Osteoblast (primary cell): ENCODE results near the gene IARS2. TPM values are rescaled to one million over a fixed set of nuclear protein-coding genes. Genes with fewer than 3 reads are reported as not detected.

Experiments used
- DNase-seq: peaks from one replicate; pipeline ENCODE4 v3.0.0; 2011; ENCODE audit warnings: low spot score, mixed read lengths; ENCODE audit not compliant: insufficient read length; ENCODE audit errors: missing footprints
- H2AFZ ChIP-seq: 2 replicates; pipeline ENCODE4 v1.6.0; 2011; ENCODE audit warnings: mild to moderate bottlenecking, low read length
- H3K27ac ChIP-seq: 2 replicates; pipeline ENCODE4 v1.5.1; 2011; ENCODE audit warnings: mild to moderate bottlenecking, low read depth, low read length, moderate library complexity
- H3K27me3 ChIP-seq: 2 replicates; pipeline ENCODE4 v1.6.0; 2012; ENCODE audit warnings: mild to moderate bottlenecking, control low read depth, inconsistent platforms, low read length, moderate library complexity; ENCODE audit not compliant: insufficient read depth
- H3K36me3 ChIP-seq: 2 replicates; pipeline ENCODE4 v1.5.1; 2011; ENCODE audit warnings: mild to moderate bottlenecking, low read length, control low read depth, moderate library complexity; ENCODE audit not compliant: insufficient read depth
- H3K4me1 ChIP-seq: 2 replicates; pipeline ENCODE4 v1.5.1; 2011; ENCODE audit warnings: mild to moderate bottlenecking, low read length, control low read depth, moderate library complexity; ENCODE audit not compliant: insufficient read depth
- H3K4me2 ChIP-seq: 2 replicates; pipeline ENCODE4 v1.6.0; 2011; ENCODE audit warnings: mild to moderate bottlenecking, low read length; ENCODE audit not compliant: insufficient read depth
- H3K4me3 ChIP-seq: fragments of 200-600 bp; sonication (generic); 3 replicates; pipeline ENCODE4 v1.5.1; 2012; ENCODE audit warnings: mild to moderate bottlenecking, low read length, inconsistent platforms; ENCODE audit not compliant: insufficient read depth
- H3K79me2 ChIP-seq: 2 replicates; pipeline ENCODE4 v1.6.0; 2012; ENCODE audit warnings: mild to moderate bottlenecking, low read length, control low read depth, inconsistent platforms; ENCODE audit not compliant: insufficient read depth
- H3K9me3 ChIP-seq: 2 replicates; pipeline ENCODE4 v1.5.1; 2011; ENCODE audit warnings: low read depth, low read length, control low read depth
- H4K20me1 ChIP-seq: 2 replicates; pipeline ENCODE4 v1.6.0; 2012; ENCODE audit warnings: mild to moderate bottlenecking, low read length, control low read depth; ENCODE audit not compliant: insufficient read depth
- total RNA-seq: library from RNA; depleted of rRNA; stranded (reverse); fragments of >200 nt; gene quantifications from 2 replicates; pipeline ENCODE4 v1.2.3, GENCODE V29; 2012
- TF ChIP-seq, protein P1 (sequence below): IDR thresholded peaks from 2 replicates; pipeline ENCODE4 v1.5.1; 2011; ENCODE audit warnings: mild to moderate bottlenecking, low read depth, low read length, moderate library complexity; ENCODE audit errors: extremely low read depth

Gene IARS2
- total RNA-seq, 1 donor, result 79.3 TPM

DNA sequence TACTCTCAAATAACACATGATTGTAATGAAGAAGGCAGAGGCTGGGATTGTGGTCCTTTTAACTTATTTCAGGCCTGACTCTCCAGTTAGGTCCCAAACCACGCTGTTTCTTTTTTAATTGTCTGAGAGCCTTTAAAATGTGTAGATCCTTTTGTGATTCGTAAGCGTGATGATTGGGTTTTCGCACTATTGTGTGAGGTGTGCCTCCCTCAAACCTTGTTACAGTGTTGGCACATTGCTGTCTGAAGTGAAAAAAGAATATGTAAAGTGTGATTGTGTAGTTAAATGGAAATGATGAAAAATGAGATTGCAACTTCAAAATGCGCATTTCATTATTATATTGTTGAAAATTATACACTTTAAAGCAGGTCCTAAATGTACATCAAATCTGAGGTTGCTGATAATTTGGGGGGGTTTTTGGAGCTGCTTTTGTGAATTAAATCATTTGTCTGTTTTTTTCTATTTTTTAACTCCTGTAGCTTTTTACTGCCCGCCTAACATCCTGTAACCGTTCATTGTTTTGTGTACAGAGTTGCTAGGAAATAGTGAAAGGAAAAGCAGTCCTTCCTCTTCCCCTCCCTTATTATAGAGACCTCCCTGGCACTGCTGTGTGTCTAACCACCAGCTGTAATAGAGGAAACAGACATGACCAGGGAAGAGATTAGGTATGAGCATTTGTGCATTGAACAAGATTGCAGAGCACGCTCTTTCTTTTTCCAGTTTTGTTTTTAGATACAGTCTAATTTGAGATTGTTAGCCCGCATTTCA, 43.3 kb downstream of the IARS2 start:
- H3K27ac ChIP-seq, result no peak overlapping the region
- TF ChIP-seq, protein P1, sequence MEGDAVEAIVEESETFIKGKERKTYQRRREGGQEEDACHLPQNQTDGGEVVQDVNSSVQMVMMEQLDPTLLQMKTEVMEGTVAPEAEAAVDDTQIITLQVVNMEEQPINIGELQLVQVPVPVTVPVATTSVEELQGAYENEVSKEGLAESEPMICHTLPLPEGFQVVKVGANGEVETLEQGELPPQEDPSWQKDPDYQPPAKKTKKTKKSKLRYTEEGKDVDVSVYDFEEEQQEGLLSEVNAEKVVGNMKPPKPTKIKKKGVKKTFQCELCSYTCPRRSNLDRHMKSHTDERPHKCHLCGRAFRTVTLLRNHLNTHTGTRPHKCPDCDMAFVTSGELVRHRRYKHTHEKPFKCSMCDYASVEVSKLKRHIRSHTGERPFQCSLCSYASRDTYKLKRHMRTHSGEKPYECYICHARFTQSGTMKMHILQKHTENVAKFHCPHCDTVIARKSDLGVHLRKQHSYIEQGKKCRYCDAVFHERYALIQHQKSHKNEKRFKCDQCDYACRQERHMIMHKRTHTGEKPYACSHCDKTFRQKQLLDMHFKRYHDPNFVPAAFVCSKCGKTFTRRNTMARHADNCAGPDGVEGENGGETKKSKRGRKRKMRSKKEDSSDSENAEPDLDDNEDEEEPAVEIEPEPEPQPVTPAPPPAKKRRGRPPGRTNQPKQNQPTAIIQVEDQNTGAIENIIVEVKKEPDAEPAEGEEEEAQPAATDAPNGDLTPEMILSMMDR, result no peak
- no peaks in the 10 kb centered on the region for H3K79me2 ChIP-seq
- H3K4me3 ChIP-seq, result no peak overlapping the region
- no peaks in the 10 kb centered on the region for H4K20me1 ChIP-seq
- H3K4me1 ChIP-seq, result no peaks in the 10 kb centered on the region
- H3K4me2 ChIP-seq, result no peak overlapping the region
- H3K27me3 ChIP-seq, result no peaks in the 10 kb centered on the region
- DNase-seq, result no peak
- H3K36me3 ChIP-seq, result peaks cover 55% of the 10 kb centered on the region
- H2AFZ ChIP-seq, result no peak overlapping the region
- H3K9me3 ChIP-seq, result no peaks in the 10 kb centered on the region

DNA sequence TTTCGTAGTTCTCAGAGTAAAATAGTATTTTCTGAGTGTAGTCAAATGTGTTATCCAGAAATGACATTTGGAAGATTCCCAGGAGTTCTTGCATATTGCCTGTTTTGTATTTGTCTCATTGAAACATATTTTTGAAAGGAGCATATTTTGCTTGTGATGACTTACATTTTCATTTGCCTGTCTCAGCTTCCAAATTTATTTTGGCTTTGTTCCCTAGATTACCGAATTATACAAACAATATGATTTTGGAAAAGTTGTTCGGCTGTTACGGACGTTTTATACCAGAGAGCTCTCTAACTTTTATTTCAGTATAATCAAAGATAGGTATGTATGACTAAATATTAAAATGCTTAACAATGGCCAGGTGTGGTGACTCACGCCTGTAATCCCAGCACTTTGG, 46.0 kb downstream of the IARS2 start:
- no peak overlapping the region for H3K4me3 ChIP-seq
- TF ChIP-seq, protein P1, result no peak
- H3K27me3 ChIP-seq, result no peaks in the 10 kb centered on the region
- H3K4me2 ChIP-seq, result no peak overlapping the region
- no peak overlapping the region for H3K27ac ChIP-seq
- no peak overlapping the region for H2AFZ ChIP-seq
- H3K9me3 ChIP-seq, result no peaks in the 10 kb centered on the region
- no peaks in the 10 kb centered on the region for H4K20me1 ChIP-seq
- DNase-seq, result no peak
- H3K79me2 ChIP-seq, result no peaks in the 10 kb centered on the region
- H3K4me1 ChIP-seq, result no peaks in the 10 kb centered on the region
- H3K36me3 ChIP-seq, result peaks cover 48% of the 10 kb centered on the region

DNA sequence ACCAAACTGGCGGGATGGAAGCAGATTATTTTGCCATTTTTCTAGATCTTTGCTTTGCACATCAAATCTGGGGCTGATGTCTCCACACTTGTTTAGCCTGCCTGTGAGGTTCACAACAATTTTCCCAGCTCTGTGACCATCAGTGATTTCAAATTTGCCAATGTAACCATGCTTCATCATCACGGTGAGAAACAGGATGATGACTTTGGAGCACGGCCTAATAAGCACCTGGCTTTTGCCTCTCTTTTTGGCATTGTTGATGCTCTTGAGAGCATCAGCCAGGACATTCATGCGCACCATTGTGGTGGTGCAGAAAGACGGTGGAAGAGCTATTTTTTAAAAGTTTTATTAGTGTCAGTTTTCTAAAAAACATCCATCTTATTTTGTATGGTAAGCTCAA, 50.1 kb downstream of the IARS2 start:
- no peak for DNase-seq
- Histone ChIP-seq H4K20me1 (no peaks in the 10 kb centered on the region), H3K4me3 (no peak overlapping the region), H3K9me3 (no peaks in the 10 kb centered on the region), H3K27ac (no peak overlapping the region), H3K4me1 (no peaks in the 10 kb centered on the region), H3K4me2 (no peak overlapping the region), H3K27me3 (no peaks in the 10 kb centered on the region), H3K36me3 (peaks cover 43% of the 10 kb centered on the region), H2AFZ (no peak overlapping the region), H3K79me2 (no peaks in the 10 kb centered on the region)
- TF ChIP-seq, protein P1, result no peak

DNA sequence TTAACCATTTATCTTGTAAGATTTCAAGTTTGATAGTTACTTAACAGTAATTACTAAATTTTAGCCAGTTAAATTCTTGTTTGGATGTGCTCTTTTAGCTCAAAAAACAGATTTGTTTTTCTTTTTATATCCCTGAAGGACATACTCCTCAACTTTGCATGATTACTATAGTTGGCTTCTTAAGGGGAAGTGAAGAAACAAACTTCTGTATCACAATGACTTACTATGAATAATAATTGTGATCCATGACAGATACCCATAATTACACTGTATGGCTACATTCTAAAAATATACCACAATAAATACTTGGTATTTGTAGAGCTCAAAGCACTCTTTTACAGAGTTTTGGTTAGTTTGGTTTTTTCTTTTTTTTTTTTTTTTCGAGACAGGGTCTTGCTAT, 55.8 kb downstream of the IARS2 start:
- H3K9me3 ChIP-seq, result no peaks in the 10 kb centered on the region
- no peak overlapping the region for H3K4me3 ChIP-seq
- DNase-seq, result peak; percentile 60
- peaks cover 3% of the 10 kb centered on the region for H3K4me1 ChIP-seq
- H3K27me3 ChIP-seq, result no peaks in the 10 kb centered on the region
- H3K4me2 ChIP-seq, result no peak overlapping the region
- H4K20me1 ChIP-seq, result no peaks in the 10 kb centered on the region
- H3K79me2 ChIP-seq, result no peaks in the 10 kb centered on the region
- peaks cover 57% of the 10 kb centered on the region for H3K36me3 ChIP-seq
- peak overlapping the region; percentile 29 for H3K27ac ChIP-seq
- H2AFZ ChIP-seq, result no peak overlapping the region
- TF ChIP-seq, protein P1, result no peak
